GM23248 (cell line): ENCODE data around the gene SEC11A.

Experiments
- EZH2 ChIP-seq: fragments of 200-600 bp; sonication (generic); IDR thresholded peaks from 2 replicates; pipeline ENCODE4 v1.6.1; 2018; ENCODE audit warnings: antibody characterized with exemption, mild to moderate bottlenecking; ENCODE audit not compliant: insufficient read depth, poor library complexity, severe bottlenecking
- EZH2phosphoT487 ChIP-seq: fragments of 200-600 bp; sonication (generic); IDR thresholded peaks from 2 replicates; pipeline ENCODE4 v1.6.1; 2018; ENCODE audit warnings: antibody characterized with exemption, moderate library complexity, mild to moderate bottlenecking, low read depth; ENCODE audit not compliant: insufficient read depth

DNA sequence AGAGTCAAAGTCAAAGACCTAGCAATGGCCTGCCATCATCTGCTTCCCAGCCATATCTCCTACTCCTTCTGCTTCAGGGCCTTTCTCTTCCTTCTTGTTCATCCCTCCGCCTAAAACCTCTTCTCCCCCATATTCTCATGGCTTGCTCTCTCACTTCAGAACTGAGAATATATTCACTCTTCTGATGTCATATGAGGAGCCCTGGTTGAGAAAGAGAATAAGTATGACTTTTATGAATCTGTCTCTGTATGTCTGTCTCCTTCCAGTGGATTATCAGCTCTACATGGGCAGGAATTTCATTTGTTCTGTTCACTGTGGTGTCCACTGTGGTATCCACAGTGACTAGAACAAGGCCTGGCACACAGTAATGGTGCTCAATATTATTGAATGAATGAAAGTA lies 44.3 kb upstream of the SEC11A start:
- TF ChIP-seq EZH2, result no peak
- TF ChIP-seq EZH2phosphoT487, result no peak
